Measurements from ENCODE around the gene GBF1.

The GBF1 gene

DNA sequence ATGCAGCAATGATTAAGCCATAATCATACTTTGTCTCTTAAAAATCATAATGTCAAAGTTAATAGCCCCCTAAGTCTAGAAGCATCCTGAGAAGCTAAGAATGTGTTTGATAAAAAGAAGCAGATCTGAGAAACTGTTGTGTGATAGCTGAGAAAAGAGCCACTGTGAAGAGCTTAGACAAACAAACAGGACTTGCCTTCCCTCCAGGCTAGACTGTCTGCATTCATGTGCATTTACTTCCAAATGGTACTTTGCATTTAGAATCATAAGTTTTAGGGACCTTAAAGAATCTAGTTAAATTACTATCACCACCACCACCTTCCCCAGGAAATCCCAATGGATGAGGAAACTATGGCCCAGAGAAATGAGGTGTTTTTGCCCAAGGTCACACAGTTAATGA is 87.4 kb downstream of the GBF1 start:
- no peak for DNase-seq (ENCODE audit: low read depth, low spot score)
- no peak overlapping the region for H3K27ac ChIP-seq

DNA sequence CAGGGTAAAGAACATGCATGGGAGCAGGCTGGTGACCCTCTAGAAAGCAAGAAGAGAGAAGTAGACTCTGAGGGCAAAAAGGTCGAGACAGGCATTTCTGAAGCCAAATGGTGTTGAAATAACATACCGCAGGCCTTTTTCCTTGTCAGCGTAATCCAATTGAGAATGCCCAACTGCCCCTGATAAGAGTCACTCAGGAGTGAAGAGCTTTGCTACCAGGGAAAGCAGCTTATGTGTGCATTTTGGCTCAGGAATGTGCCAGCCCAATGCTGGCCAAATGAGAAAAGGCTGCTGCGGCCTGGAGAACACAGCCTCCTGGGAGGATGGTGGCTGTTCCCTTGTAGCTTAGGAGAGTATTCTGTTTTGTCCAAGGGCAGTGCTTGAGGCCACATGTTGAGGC is 88.8 kb downstream of the GBF1 start:
- no peak overlapping the region for H3K27ac ChIP-seq
- DNase-seq (ENCODE audit: low read depth, low spot score), result no peak

DNA sequence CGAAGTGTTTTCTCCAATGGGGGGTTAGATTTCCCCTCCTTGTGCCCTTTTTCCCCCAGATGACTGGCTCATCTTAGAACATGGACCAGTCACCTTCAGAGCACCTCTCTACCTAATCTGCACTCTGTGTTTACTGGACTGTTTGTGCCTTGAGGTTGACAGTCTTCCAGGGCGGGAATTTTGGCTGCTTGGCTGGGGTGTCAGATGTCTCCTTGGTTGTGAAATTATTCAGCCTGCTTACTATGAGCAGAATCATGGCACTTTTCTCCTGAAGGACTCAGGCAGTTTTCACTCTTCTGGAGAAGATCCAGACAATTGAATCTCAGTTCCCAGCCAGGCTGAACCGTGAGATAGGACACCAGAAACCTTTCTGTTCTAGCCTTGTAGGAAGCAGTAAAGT is 89.9 kb downstream of the GBF1 start:
- no peak overlapping the region for H3K27ac ChIP-seq
- DNase-seq (ENCODE audit: low read depth, low spot score), result no peak

DNA sequence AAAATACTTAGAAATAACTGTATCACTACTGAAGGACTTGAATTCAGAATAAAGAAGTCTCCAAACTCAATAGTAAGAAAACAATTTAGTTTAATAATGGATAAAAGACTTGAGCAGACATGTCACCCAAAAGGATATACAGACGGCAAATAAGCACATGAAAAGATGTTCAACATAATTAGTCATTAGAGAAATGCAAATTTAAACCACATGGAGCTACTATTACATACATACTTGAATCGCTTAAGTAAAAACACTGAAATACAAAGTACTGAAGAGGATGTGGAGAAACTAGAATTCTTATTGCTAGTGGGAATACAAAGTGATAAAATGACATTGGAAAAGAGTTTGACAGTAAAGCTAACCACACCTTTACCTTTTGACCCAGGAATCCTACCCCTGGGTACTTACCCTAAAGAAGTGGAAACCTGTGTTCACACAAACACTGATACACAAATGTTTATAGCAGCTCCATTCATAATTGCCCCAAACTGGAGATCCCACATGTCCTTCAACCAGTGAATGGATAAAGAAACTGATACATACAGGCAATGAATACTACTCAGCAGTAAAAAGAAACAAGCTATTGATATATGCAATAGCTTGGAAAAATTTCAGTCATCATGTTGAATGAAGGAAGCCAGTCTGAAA is 95.8 kb downstream of the GBF1 start:
- H3K27ac ChIP-seq, result peak overlapping the region; percentile 91
- DNase-seq (ENCODE audit: low read depth, low spot score), result no peak

DNA sequence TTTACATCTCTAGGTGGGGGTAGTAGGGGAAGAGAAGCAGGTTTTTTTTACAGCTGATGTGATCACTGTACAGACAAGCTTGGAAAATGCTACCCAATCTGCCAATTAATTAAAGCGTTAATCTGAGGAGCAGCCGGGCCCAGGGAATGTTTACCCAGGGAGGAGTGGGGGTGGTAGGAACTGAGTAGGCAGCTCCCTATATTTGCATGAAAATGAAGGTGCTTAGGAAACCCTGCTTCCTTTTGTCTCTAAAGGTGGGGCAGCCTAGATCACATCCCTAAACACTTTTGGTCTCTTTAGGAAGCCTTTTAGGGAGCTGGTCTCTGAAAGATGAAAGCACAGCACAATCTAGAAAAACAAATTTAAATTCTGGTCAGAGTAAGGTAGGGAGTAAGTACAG is 97.1 kb downstream of the GBF1 start:
- no peak for DNase-seq (ENCODE audit: low read depth, low spot score)
- H3K27ac ChIP-seq, result peak overlapping the region; percentile 91

DNA sequence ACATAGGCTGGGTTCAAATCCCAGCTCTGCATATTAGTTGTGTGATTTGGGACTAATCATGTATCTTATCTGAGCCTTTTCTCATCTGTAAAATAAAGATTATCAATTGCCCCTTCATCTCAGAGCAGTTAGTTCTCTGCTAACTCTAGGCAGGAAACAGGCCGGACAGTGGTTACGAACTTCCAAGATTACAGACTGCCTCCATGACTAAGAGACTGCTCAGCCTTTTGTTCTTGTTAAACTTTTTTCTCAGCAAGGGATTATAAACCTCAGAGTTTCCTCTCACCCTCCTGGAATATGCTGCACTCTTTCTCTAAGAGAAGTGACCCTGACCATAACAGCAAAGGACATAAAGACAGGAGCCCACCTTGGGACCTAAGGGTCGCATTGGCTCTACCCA is 97.6 kb downstream of the GBF1 start:
- peak overlapping the region; percentile 91 for H3K27ac ChIP-seq
- peak; percentile 43 for DNase-seq (ENCODE audit: low read depth, low spot score)

DNA sequence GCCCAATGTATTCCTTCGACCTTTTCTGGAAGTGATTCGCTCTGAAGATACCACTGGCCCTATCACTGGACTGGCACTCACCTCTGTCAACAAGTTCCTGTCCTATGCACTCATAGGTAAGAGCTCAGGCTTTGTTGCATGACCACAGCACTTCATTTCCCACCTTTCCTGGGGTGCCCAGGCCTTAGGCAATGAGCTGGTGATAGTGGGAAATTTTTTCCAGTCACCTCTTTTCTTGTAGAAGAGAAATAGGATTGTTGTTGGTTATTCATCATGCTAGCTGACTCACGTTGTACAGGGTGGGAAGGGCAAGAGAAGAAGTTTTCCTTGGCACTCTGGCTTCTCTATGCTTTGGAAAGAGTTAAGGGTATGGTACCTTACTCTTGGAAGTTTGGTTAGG is 98.7 kb downstream of the GBF1 start:
- peak overlapping the region; percentile 91 for H3K27ac ChIP-seq
- peak; percentile 51 for DNase-seq (ENCODE audit: low read depth, low spot score)

DNA sequence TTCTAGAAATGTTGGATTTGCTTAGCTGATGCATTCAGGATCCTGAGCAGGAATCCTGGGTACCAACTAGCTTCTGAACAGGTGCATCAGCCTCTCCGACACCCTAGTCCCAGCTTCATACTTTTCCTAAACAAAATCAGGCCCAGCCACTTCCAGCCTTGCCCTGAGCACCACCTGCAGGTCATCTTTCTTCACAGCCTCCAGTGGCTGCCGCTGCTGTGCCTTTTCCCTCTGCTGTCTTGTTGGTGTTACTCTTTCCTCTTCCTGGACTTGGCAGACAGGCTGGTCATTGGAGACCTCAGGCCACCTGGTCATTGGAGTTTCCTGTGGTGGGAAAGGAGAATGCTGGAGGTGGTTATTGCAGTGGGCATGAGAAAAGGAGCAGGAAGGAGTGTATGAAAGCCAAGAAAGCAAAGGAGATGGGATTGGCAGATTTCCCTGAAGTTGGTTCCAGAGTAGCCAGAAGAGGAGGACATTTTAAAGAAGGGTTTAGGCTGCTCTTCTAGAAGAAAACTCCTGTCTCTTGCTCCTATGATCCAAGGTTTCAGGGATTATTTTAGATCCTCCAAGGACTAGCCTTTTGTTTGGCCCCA is 102.0 kb downstream of the GBF1 start:
- DNase-seq (ENCODE audit: low read depth, low spot score), result no peak
- no peak overlapping the region for H3K27ac ChIP-seq

DNA sequence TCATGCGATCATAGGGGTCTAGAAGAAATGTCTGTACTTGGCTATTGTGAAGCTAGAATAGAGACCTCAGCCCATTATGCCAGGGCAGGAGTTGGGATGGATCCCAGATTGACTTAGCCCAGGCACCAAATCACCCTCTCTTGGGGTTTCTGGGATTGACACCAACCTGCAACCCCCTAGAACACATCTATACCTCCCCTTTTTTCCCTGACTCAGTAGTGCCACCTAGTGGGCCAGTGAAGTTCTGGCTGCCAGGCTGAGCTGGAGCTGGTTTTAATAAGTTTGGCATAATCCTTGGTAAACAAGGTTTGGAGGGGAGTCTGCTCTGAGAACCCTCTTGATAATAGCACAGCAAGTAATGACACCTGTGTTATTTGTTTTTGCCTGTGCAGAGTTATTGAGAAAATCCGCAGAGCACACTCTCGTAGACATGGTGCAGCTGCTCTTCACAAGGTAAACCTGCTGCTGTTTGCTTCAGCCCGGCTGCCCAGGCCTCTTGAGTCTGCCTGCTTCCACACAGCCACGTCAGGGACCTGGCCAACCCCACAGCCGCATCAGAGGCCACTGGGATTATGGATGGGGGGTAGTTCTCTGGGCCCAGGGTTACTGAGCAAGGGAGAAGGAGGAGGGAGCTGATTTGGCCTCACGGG is 106.9 kb downstream of the GBF1 start:
- no peak overlapping the region for H3K27ac ChIP-seq
- no peak for DNase-seq (ENCODE audit: low read depth, low spot score)

DNA sequence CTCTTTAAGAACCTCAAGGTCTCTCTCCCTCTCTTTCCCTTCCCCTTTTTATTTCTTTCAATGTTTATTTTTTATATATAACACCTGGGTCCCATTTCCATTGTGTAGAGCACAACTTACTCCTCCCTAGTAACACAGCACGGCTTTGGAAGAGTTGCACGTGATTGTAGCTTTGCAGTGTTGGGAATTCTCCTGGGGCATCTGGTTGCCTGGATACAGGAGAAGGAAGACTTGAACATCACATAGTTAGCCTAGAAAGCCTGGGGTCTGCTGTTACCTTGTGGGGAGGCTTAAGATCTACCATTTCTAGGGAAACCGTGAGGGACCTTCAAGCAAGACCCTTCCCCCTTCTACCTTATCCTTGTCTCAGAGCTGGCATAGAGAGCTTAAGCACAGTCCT is 109.1 kb downstream of the GBF1 start:
- H3K27ac ChIP-seq, result no peak overlapping the region
- DNase-seq (ENCODE audit: low read depth, low spot score), result no peak

DNA sequence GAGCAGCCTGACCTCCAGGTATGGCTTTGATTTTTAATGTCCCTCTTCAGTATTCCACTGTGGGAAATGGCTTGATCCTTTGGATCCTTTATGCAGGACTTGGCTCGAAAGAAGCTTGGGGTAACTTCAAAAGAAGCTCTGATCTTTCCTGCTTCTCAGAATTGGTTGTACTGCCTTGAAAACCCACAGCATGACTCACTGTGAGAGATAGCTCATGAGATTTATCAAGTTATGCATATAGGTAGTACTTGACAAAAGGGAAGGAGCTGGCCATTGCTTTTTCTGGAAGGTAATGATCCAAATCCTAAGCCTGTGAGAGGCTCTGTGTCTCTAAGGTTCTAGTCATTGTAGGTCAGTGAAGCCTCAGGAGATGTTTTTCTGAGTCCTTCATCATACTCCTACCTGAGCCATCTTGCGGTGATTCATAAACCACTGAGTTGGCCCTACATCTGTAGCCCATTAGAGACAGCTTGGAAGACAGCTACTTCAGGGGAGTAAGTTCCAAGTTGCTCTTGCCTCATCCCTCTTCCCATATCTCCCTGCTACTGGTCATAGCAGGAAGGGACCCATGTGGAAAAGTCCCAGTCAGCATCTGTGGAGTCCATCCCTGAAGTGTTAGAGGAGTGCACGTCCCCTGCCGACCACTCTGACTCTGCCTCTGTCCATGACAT is 113.5 kb downstream of the GBF1 start:
- no peak overlapping the region for H3K27ac ChIP-seq
- DNase-seq (ENCODE audit: low read depth, low spot score), result no peak

DNA sequence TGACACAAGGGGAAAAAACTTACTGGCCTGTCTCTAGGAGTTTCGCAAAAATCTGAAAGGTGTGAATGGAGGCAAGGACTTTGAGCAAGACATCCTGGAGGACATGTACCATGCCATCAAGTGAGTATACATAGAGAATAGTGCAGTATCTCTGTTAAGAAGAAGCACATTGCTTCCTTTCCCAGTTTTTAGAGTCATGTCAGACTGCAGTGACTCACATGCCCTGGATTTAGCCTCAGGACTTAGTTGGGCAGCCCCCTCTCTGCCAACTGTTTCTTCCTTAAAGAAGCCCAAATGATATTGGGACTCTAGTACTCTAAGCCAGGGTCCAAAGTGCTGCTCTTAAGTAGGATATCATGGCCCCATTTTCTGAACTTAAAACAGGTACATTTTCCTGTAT is 122.1 kb downstream of the GBF1 start:
- DNase-seq (ENCODE audit: low read depth, low spot score), result no peak

DNA sequence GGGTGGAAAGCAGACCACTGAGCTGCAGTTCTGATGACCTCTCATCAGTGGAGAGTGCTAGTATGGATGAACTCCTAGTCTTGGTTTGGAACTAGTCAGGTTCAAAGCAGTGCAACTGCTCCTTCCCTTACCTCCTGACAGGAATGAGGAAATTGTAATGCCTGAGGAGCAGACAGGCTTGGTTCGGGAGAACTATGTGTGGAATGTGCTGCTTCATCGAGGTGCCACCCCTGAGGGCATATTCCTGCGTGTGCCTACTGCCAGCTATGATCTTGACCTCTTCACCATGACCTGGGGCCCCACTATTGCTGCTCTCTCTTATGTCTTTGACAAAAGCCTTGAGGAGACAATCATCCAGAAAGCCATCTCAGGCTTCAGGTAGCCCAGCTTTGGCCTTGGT is 122.7 kb downstream of the GBF1 start:
- DNase-seq (ENCODE audit: low read depth, low spot score), result no peak
- peak overlapping the region; percentile 58 for H3K27ac ChIP-seq

More for the DNA sequence above, 122.1 kb downstream of the GBF1 start:
- H3K27ac ChIP-seq, result peak overlapping the region; percentile 58

DNA sequence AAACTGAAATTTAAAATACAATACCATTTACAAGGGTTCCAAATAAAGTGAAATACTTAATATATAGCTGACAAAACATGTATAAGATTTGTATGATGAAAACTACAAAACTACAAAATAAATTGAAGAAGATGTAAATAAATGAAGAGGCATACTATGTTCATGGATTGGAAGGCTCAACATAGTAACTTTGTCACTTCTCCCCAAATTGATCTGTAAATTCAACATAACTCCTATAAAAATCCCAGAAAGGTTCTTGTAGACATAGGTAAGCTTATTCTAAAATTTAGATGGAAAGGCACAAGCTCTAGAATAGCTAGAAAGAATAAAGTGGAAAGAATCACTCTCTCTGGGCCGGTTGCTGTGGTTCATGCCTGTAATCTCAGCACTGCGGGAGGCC is 126.0 kb downstream of the GBF1 start:
- no peak overlapping the region for H3K27ac ChIP-seq
- DNase-seq (ENCODE audit: low read depth, low spot score), result no peak

DNA sequence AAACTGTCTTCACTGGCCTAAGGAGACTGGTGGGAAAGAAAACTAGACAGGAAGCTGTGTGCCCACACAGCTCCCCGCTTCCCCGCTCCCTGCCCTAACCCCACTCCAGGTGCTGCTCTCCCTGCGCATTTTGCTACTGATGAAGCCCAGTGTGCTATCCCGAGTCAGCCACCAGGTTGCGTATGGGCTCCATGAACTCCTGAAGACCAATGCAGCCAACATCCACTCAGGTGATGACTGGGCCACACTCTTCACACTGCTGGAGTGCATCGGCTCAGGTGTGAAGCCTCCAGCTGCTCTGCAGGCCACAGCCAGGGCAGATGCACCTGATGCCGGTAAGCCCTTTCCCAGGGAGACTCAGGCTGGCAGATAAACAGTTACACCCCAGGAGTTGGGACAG is 129.9 kb downstream of the GBF1 start:
- DNase-seq (ENCODE audit: low read depth, low spot score), result no peak
- H3K27ac ChIP-seq, result no peak overlapping the region

DNA sequence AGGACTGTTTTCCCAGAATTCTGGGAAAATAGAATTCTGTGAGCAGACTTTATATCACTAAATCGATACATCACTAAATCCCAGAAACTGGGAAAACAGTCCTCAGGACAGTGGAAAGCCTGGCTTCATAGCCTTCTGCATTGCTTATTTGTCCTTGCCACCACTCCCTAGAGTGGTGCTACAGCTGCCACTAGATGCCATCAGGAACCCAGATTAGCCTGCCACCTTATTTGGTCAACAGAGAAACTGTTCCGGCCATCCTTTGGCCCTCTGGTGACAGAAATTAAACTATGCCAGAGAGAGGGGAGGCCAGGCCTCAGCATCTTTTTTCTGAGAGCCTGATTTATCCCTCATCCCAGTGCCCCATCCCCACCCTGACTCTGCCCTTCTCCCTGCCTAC is 130.5 kb downstream of the GBF1 start:
- no peak overlapping the region for H3K27ac ChIP-seq
- DNase-seq (ENCODE audit: low read depth, low spot score), result no peak

DNA sequence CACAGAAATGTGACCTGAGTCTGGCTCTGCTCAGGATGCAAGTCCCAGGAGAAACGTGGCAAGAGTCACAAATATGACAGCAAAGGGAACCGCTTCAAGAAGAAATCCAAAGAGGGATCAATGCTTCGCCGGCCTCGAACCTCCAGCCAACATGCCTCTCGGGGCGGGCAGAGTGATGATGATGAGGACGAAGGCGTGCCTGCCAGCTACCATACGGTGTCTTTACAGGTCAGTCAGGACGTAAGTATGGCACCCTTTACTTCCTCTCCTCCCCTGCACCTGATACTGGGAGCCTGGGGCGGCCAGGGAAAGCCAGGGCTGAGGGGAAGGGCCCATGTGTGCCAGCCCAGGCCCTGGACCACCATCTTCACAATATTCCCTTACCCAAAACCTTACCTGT is 131.6 kb downstream of the GBF1 start:
- H3K27ac ChIP-seq, result no peak overlapping the region
- no peak for DNase-seq (ENCODE audit: low read depth, low spot score)

DNA sequence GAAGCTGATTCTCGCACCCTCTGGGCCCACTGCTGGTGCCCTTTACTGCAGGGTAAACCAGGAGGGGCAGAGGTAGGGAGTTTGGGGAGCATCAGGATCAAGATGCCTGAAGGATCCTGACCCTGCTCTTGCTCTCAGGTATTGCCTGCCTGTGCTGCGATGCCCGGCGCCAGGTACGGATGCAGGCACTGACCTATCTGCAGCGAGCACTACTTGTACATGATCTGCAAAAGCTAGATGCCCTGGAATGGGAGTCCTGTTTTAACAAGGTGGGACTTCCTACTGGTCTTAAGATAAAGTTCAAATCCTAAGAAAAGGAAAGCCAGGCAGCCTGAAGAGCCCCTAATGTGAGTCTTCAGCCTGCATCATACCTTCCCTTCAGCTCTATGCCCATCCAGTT is 134.1 kb downstream of the GBF1 start:
- no peak for DNase-seq (ENCODE audit: low read depth, low spot score)
- no peak overlapping the region for H3K27ac ChIP-seq

DNA sequence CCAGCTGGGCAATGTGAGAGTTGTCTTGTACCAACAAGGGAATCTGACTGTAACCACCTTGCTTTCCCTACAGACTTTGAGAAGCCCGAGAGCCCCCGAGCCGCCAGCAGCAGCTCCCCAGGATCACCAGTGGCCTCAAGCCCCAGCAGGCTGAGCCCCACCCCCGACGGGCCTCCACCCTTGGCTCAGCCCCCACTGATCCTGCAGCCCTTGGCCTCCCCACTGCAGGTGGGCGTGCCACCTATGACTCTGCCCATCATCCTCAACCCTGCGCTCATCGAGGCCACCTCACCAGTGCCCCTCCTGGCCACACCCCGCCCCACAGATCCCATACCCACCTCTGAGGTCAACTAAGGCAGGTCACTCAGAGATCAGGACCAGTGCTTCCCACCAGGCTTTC is 136.7 kb downstream of the GBF1 start:
- no peak for DNase-seq (ENCODE audit: low read depth, low spot score)
- no peak overlapping the region for H3K27ac ChIP-seq

DNA sequence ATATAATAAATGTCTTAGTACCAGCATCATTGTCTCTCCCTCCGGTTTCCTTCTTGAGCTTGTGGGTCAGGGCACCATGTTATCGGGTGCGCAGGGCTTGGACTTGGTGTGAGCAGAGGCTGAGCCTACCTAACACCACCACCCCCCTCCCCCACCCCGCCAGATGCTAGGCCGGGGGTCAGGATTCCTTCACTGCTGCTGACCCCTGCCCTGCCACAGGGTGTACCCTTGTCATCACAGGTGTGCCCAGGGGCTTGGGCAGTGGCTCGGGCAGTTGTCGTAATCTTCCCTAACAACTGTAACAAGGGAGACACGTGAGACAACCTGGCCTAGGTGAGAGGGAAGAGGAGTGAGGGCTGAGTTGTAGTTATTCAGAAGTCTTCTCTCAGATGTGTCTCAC is 137.5 kb downstream of the GBF1 start:
- no peak for DNase-seq (ENCODE audit: low read depth, low spot score)
- H3K27ac ChIP-seq, result no peak overlapping the region

DNA sequence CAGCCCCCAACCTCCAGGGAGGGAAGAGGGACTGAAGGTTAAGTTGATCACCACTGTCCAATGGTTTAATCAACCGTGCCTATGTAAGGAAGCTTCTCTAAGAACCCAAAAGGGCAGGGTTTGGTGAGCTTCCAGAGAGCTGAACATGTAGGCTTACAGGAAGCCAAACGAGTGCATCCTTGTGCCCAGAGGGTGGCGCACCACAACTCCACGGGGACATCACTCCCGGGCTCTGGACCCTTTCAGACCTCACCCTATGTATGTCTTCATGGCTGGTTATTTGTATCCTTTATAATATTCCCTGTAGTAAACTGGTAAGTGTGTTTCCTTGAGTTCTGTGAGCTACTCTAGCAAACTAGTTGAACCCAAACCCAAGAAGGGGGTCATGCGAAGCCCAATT is 138.7 kb downstream of the GBF1 start:
- H3K27ac ChIP-seq, result no peak overlapping the region
- no peak for DNase-seq (ENCODE audit: low read depth, low spot score)
